ENCODE results near the gene GOLGA8S. TPM values are rescaled to one million over a fixed set of nuclear protein-coding genes. Genes with fewer than 3 reads are reported as not detected.

Gene GOLGA8S
- total RNA-seq, 2 donors from 2014 or later = 0.05 to 1.5 TPM

GRCh38 chr15:23401627-23402026, 47.1 kb downstream of the GOLGA8S start:
- WGBS = 76% methylated on average over 8 of the region's 8 CpGs
- no peak overlapping the region for H3K4me3 ChIP-seq
- intact Hi-C loops (cut with DNase I) = no loop called here
- TF ChIP-seq POLR2AphosphoS5 (IDR thresholded peaks at IDR 0.05) (no peak), CTCF (IDR thresholded peaks at IDR 0.05) (no peak), POLR2A (IDR thresholded peaks at IDR 0.05) (no peak)
- no peak for DNase-seq (ENCODE audit: low spot score)
- H3K4me1 ChIP-seq (replicated peaks) = no peaks in the 10 kb centered on the region
- no peaks in the 10 kb centered on the region for H3K36me3 ChIP-seq
- H3K9me3 ChIP-seq = no peaks in the 10 kb centered on the region
- H3K27me3 ChIP-seq (replicated peaks; ENCODE audit: insufficient read depth) = no peaks in the 10 kb centered on the region
- H3K27ac ChIP-seq = no peak overlapping the region

GRCh38 chr15:23402140-23402539, 47.6 kb downstream of the GOLGA8S start:
- H3K4me3 ChIP-seq = no peak overlapping the region
- no peak overlapping the region for H3K27ac ChIP-seq
- DNase-seq (ENCODE audit: low spot score) = no peak
- TF ChIP-seq POLR2AphosphoS5 (IDR thresholded peaks at IDR 0.05) (no peak), POLR2A (IDR thresholded peaks at IDR 0.05) (no peak), CTCF (IDR thresholded peaks at IDR 0.05) (no peak)
- no peaks in the 10 kb centered on the region for H3K36me3 ChIP-seq
- H3K27me3 ChIP-seq (replicated peaks; ENCODE audit: insufficient read depth) = no peaks in the 10 kb centered on the region
- 81% methylated on average over 2 of the region's 2 CpGs for WGBS
- H3K4me1 ChIP-seq (replicated peaks) = no peaks in the 10 kb centered on the region
- intact Hi-C loops (cut with DNase I) = no loop called here
- H3K9me3 ChIP-seq = no peaks in the 10 kb centered on the region

GRCh38 chr15:23402544-23402943, 48.0 kb downstream of the GOLGA8S start:
- TF ChIP-seq CTCF (IDR thresholded peaks at IDR 0.05) (no peak), POLR2AphosphoS5 (IDR thresholded peaks at IDR 0.05) (no peak), POLR2A (IDR thresholded peaks at IDR 0.05) (no peak)
- Histone ChIP-seq H3K36me3 (no peaks in the 10 kb centered on the region), H3K9me3 (no peaks in the 10 kb centered on the region), H3K27me3 (replicated peaks; ENCODE audit: insufficient read depth) (no peaks in the 10 kb centered on the region), H3K4me1 (replicated peaks) (no peaks in the 10 kb centered on the region), H3K27ac (no peak overlapping the region), H3K4me3 (no peak overlapping the region)
- DNase-seq (ENCODE audit: low spot score) = no peak
- WGBS = 79% methylated on average over 5 of the region's 5 CpGs
- intact Hi-C loops (cut with DNase I) = no loop called here

GRCh38 chr15:23403550-23403949, 49.0 kb downstream of the GOLGA8S start:
- H3K27ac ChIP-seq = peak overlapping the region; percentile 58 to 61
- intact Hi-C loops (cut with DNase I) = no loop called here
- 35% methylated on average over 4 of the region's 4 CpGs for WGBS

More at GRCh38 chr15:23403550-23403949, 49.0 kb downstream of the GOLGA8S start:
- H3K9me3 ChIP-seq = no peaks in the 10 kb centered on the region
- H3K4me3 ChIP-seq = no peak overlapping the region
- peak; percentile 43 for DNase-seq (ENCODE audit: low spot score)
- no peaks in the 10 kb centered on the region for H3K4me1 ChIP-seq (replicated peaks)
- TF ChIP-seq POLR2AphosphoS5 (IDR thresholded peaks at IDR 0.05) (peak; percentile 80), CTCF (IDR thresholded peaks at IDR 0.05) (no peak)
- H3K27me3 ChIP-seq (replicated peaks; ENCODE audit: insufficient read depth) = no peaks in the 10 kb centered on the region
- H3K36me3 ChIP-seq = no peaks in the 10 kb centered on the region

Measured in prostate gland (tissue), 2 donors.